Glutamatergic neuron (in vitro differentiated cells): Measurements from ENCODE around the gene MIOX. TPM values are rescaled to one million over a fixed set of nuclear protein-coding genes. Genes with fewer than 3 reads are reported as not detected.
A peak's percentile ranks its signal among the peaks of the same experiment; 100 is the strongest.

ENCODE experiments used
- DNase-seq: peaks from one replicate; pipeline ENCODE4 v3.0.0; 2022
- H3K27ac Mint-ChIP-seq: one replicate; pipeline ENCODE4 v1.8.0; 2020; ENCODE audit warnings: mild to moderate bottlenecking, mixed read lengths, inconsistent platforms; ENCODE audit not compliant: unreplicated experiment
- H3K27me3 Mint-ChIP-seq: one replicate; pipeline ENCODE4 v1.8.0; 2020; ENCODE audit warnings: mild to moderate bottlenecking, moderate library complexity, mixed read lengths, inconsistent platforms; ENCODE audit not compliant: unreplicated experiment
- H3K36me3 Mint-ChIP-seq: one replicate; pipeline ENCODE4 v1.8.0; 2020; ENCODE audit warnings: mild to moderate bottlenecking, mixed read lengths, inconsistent platforms; ENCODE audit not compliant: unreplicated experiment
- H3K4me1 Mint-ChIP-seq: one replicate; pipeline ENCODE4 v1.8.0; 2020; ENCODE audit warnings: mild to moderate bottlenecking, low read depth, mixed read lengths, inconsistent platforms; ENCODE audit not compliant: unreplicated experiment
- H3K4me3 Mint-ChIP-seq: one replicate; pipeline ENCODE4 v1.8.0; 2020; ENCODE audit warnings: mild to moderate bottlenecking, mixed read lengths, inconsistent platforms; ENCODE audit not compliant: unreplicated experiment
- H3K9me3 Mint-ChIP-seq: one replicate; pipeline ENCODE4 v1.8.0; 2020; ENCODE audit warnings: mild to moderate bottlenecking, moderate library complexity, mixed read lengths, inconsistent platforms; ENCODE audit not compliant: unreplicated experiment
- CTCF ChIP-seq: fragments of 200-600 bp; sonication (generic); IDR thresholded peaks from one replicate; pipeline ENCODE4 v1.5.0; 2021; ENCODE audit not compliant: partially characterized antibody, unreplicated experiment
- total RNA-seq: library from RNA; stranded (reverse); fragmentation: NEBNext Ultra II Directional; extraction: Animal tissue kit (Norgen Biotek cat#: 25700); gene quantifications from one replicate; pipeline ENCODE4 v1.2.1, GENCODE V29; 2021; ENCODE audit not compliant: unreplicated experiment

The MIOX gene
- total RNA-seq, 1 donor from 2014 or later: 4.0 TPM

- H3K9me3 Mint-ChIP-seq: peaks cover 4% of the 10 kb centered on the region
- peaks cover 5% of the 10 kb centered on the region for H3K27me3 Mint-ChIP-seq
- H3K4me1 Mint-ChIP-seq: peaks cover 3% of the 10 kb centered on the region
- H3K4me3 Mint-ChIP-seq: no peak overlapping the region
- H3K36me3 Mint-ChIP-seq: no peaks in the 10 kb centered on the region
- no peak overlapping the region for H3K27ac Mint-ChIP-seq
- TF ChIP-seq CTCF: no peak
- DNase-seq: no peak
Observed at GRCh38 chr22:50504369-50505211, 17.9 kb downstream of the MIOX start.

GRCh38 chr22:50505276-50505775 lies 18.7 kb downstream of the MIOX start:
- Mint-ChIP-seq H3K4me3 (no peak overlapping the region), H3K4me1 (peaks cover 3% of the 10 kb centered on the region)
- no peak for TF ChIP-seq CTCF

GRCh38 chr22:50505776-50506610 lies 19.3 kb downstream of the MIOX start:
- TF ChIP-seq CTCF: no peak
- peaks cover 5% of the 10 kb centered on the region for H3K27me3 Mint-ChIP-seq

More at GRCh38 chr22:50505276-50505775, 18.7 kb downstream of the MIOX start:
- Mint-ChIP-seq H3K36me3 (no peaks in the 10 kb centered on the region), H3K27ac (no peak overlapping the region), H3K9me3 (peaks cover 4% of the 10 kb centered on the region), H3K27me3 (peaks cover 5% of the 10 kb centered on the region)
- no peak for DNase-seq

GRCh38 chr22:50506611-50507420 lies 20.2 kb downstream of the MIOX start:
- Mint-ChIP-seq H3K4me1 (peaks cover 3% of the 10 kb centered on the region), H3K9me3 (peaks cover 4% of the 10 kb centered on the region), H3K27me3 (peaks cover 5% of the 10 kb centered on the region), H3K27ac (peak overlapping the region; percentile 55), H3K36me3 (no peaks in the 10 kb centered on the region), H3K4me3 (peak overlapping the region; percentile 89)
- no peak for TF ChIP-seq CTCF
- peak; percentile 26 for DNase-seq

More at GRCh38 chr22:50505776-50506610, 19.3 kb downstream of the MIOX start:
- H3K36me3 Mint-ChIP-seq: no peaks in the 10 kb centered on the region
- no peak overlapping the region for H3K4me3 Mint-ChIP-seq
- H3K27ac Mint-ChIP-seq: no peak overlapping the region
- no peak for DNase-seq
- peaks cover 3% of the 10 kb centered on the region for H3K4me1 Mint-ChIP-seq
- H3K9me3 Mint-ChIP-seq: peaks cover 4% of the 10 kb centered on the region
